HEK293 (cell line): Measurements from ENCODE around the gene TNFSF10.

ENCODE experiments used
- CTCF ChIP-seq: fragments of 450-650 bp; formaldehyde crosslinking; IDR thresholded peaks from 2 replicates; pipeline ENCODE4 v1.5.1; 2016; ENCODE audit warnings: missing biosample characterization, missing genetic modification characterization
- PRDM1 ChIP-seq: fragments of 450-650 bp; formaldehyde crosslinking; IDR thresholded peaks from 2 replicates; pipeline ENCODE4; 2016; ENCODE audit warnings: missing biosample characterization, missing genetic modification characterization
- PRDM6 ChIP-seq: fragments of 450-650 bp; formaldehyde crosslinking; IDR thresholded peaks from 2 replicates; pipeline ENCODE4 v1.5.1; 2017; ENCODE audit warnings: missing biosample characterization, missing genetic modification characterization
- SALL2 ChIP-seq: fragments of 450-650 bp; formaldehyde crosslinking; IDR thresholded peaks from 2 replicates; pipeline ENCODE4 v1.5.0; 2017; ENCODE audit warnings: missing biosample characterization, mild to moderate bottlenecking, missing genetic modification characterization, borderline replicate concordance
- TCF7L2 ChIP-seq: IDR thresholded peaks from 2 replicates; pipeline ENCODE4 v1.6.1; 2011; ENCODE audit warnings: low read depth, mild to moderate bottlenecking, inconsistent platforms, low read length, moderate library complexity, borderline replicate concordance
- ZNF561 ChIP-seq: fragments of 450-650 bp; IDR thresholded peaks from 2 replicates; pipeline ENCODE4 v1.5.1; 2018; ENCODE audit warnings: missing biosample characterization, missing genetic modification characterization, borderline replicate concordance
- ZNF707 ChIP-seq: fragments of 450-650 bp; formaldehyde crosslinking; IDR thresholded peaks from 2 replicates; pipeline ENCODE4 v1.5.1; 2016; ENCODE audit warnings: missing biosample characterization, missing genetic modification characterization
- ZNF830 ChIP-seq: fragments of 450-650 bp; IDR thresholded peaks from 2 replicates; pipeline ENCODE4 v1.5.0; 2018; ENCODE audit warnings: missing biosample characterization, missing genetic modification characterization, low read depth, mild to moderate bottlenecking, moderate library complexity
- ZSCAN30 ChIP-seq: fragments of 450-650 bp; IDR thresholded peaks from 2 replicates; pipeline ENCODE4 v1.5.1; 2018; ENCODE audit warnings: missing biosample characterization, mild to moderate bottlenecking, missing genetic modification characterization, moderate library complexity

- TF ChIP-seq ZNF707 (tag by site-specific recombination) (no peak), ZSCAN30 (no peak), ZNF561 (tag by site-specific recombination) (no peak), CTCF (no peak), ZNF830 (no peak), PRDM1 (tag by site-specific recombination) (no peak), PRDM6 (tag by site-specific recombination) (no peak), SALL2 (no peak), TCF7L2 (no peak)
Observed at GRCh38 chr3:172539273-172539672, 16.0 kb upstream of the TNFSF10 start.
